ENCODE data around the gene PRKG1.

Gene PRKG1

DNA sequence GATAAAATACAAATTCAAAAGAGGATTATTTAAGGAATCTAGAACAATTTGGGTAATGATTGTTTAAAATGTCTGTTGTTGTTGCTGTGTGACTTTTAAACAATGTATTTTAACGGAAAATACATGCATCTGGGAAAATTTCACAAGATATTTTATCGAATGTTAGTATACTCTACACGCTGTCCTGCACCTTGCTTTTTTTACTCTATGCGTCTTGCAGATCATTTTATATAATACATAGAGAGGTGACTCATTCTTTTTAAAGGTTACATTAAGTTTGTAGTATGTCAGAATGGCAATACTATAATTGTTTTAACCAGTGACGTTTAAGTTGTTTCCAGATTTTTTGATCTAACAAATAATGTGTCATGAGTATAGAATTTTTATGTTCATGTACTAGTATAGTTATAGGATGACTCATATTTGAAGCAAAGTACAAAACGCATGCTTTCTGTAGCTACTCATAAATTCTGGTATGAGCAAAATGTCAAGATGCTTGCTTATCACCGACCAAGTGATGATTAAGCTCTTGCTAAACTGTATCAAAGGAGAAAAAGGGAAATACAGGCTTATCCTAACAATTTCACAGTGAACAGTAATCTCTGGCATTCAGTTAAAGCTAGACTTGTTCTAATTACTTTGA is 1244.7 kb downstream of the PRKG1 start:
- H4K20me1 ChIP-seq (ENCODE audit: low read depth, low read length), result no peaks in the 10 kb centered on the region
- H3K4me3 ChIP-seq (ENCODE audit: insufficient read depth, low read length, poor library complexity, severe bottlenecking), result no peak overlapping the region
- no peak overlapping the region for H3K4me2 ChIP-seq (ENCODE audit: low read depth, low read length, poor library complexity, severe bottlenecking)
- H2AFZ ChIP-seq (ENCODE audit: low read depth, low read length, severe bottlenecking), result no peak overlapping the region
- H3K79me2 ChIP-seq (ENCODE audit: insufficient read depth, low read length), result no peaks in the 10 kb centered on the region
- H3K27me3 ChIP-seq (ENCODE audit: low read length), result no peaks in the 10 kb centered on the region
- H3K9ac ChIP-seq (ENCODE audit: low read length), result no peak overlapping the region
- H3F3A ChIP-seq (ENCODE audit: insufficient read depth), result no peaks in the 10 kb centered on the region
- no peak for TF ChIP-seq EZH2phosphoT487 (conservative IDR thresholded peaks at IDR 0.05; ENCODE audit: low read length)
- TF ChIP-seq, protein P1, sequence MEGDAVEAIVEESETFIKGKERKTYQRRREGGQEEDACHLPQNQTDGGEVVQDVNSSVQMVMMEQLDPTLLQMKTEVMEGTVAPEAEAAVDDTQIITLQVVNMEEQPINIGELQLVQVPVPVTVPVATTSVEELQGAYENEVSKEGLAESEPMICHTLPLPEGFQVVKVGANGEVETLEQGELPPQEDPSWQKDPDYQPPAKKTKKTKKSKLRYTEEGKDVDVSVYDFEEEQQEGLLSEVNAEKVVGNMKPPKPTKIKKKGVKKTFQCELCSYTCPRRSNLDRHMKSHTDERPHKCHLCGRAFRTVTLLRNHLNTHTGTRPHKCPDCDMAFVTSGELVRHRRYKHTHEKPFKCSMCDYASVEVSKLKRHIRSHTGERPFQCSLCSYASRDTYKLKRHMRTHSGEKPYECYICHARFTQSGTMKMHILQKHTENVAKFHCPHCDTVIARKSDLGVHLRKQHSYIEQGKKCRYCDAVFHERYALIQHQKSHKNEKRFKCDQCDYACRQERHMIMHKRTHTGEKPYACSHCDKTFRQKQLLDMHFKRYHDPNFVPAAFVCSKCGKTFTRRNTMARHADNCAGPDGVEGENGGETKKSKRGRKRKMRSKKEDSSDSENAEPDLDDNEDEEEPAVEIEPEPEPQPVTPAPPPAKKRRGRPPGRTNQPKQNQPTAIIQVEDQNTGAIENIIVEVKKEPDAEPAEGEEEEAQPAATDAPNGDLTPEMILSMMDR (IDR thresholded peaks at IDR 0.05; ENCODE audit: insufficient read depth, low read length, poor library complexity, severe bottlenecking), result no peak
- no peaks in the 10 kb centered on the region for H3K36me3 ChIP-seq (ENCODE audit: low read length)
- H3K27ac ChIP-seq (ENCODE audit: low read depth, low read length), result no peak overlapping the region
- no peaks in the 10 kb centered on the region for H3K9me2 ChIP-seq (replicated peaks; ENCODE audit: insufficient read depth, low read length)
- no peaks in the 10 kb centered on the region for H3K9me3 ChIP-seq (ENCODE audit: insufficient read depth, low read length)

DNA sequence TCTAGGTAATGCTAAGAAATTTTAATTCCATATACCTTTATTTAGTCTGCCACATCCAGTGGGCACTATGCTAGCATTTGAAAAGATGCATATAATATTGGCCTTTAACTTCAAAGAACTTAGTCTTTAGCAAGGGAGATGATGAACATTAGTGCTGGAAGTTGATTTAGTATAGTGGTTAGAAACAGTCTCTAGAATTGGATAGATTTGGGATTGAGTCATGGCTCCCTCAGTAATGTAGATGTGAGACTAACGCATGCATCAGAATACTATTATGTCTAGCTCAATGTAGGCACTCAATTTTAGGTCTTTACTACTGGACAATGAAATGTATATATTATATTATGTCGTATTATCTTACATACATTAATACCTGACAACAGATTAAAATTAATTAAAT is 1245.6 kb downstream of the PRKG1 start:
- Histone ChIP-seq H3K27ac (ENCODE audit: low read depth, low read length) (no peak overlapping the region), H4K20me1 (ENCODE audit: low read depth, low read length) (no peaks in the 10 kb centered on the region), H3K4me3 (ENCODE audit: insufficient read depth, low read length, poor library complexity, severe bottlenecking) (no peak overlapping the region), H3K9ac (ENCODE audit: low read length) (no peak overlapping the region), H3K9me2 (replicated peaks; ENCODE audit: insufficient read depth, low read length) (no peaks in the 10 kb centered on the region), H3K4me2 (ENCODE audit: low read depth, low read length, poor library complexity, severe bottlenecking) (no peak overlapping the region), H3K79me2 (ENCODE audit: insufficient read depth, low read length) (no peaks in the 10 kb centered on the region), H3K27me3 (ENCODE audit: low read length) (no peaks in the 10 kb centered on the region), H3K36me3 (ENCODE audit: low read length) (no peaks in the 10 kb centered on the region), H3F3A (ENCODE audit: insufficient read depth) (no peaks in the 10 kb centered on the region), H2AFZ (ENCODE audit: low read depth, low read length, severe bottlenecking) (no peak overlapping the region), H3K9me3 (ENCODE audit: insufficient read depth, low read length) (no peaks in the 10 kb centered on the region)
- TF ChIP-seq EZH2phosphoT487 (conservative IDR thresholded peaks at IDR 0.05; ENCODE audit: low read length), result no peak
- TF ChIP-seq, protein P1 (IDR thresholded peaks at IDR 0.05; ENCODE audit: insufficient read depth, low read length, poor library complexity, severe bottlenecking), result no peak

DNA sequence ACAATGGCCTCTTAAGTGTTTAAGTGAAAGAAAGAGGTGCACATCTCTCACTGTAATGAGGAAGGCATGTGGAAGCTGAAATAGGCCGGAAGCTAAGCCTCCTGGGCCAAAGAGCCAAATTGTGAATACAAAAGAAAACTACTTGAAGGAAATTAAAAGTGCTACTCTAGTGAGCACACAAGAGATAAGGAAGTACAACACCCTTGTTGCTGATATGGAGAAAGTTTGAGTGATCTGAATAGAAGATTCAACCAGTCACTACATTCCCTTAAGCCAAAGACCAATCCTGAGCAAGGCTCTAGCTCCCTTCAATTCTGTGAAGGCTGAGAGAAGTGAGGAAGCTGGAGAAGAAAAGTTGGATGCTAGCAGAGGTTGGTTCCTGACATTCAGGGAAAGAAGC is 1248.0 kb downstream of the PRKG1 start:
- H3K79me2 ChIP-seq (ENCODE audit: insufficient read depth, low read length), result no peaks in the 10 kb centered on the region
- H3K9me3 ChIP-seq (ENCODE audit: insufficient read depth, low read length), result no peaks in the 10 kb centered on the region
- H3K36me3 ChIP-seq (ENCODE audit: low read length), result no peaks in the 10 kb centered on the region
- no peak overlapping the region for H2AFZ ChIP-seq (ENCODE audit: low read depth, low read length, severe bottlenecking)
- H3F3A ChIP-seq (ENCODE audit: insufficient read depth), result no peaks in the 10 kb centered on the region
- H4K20me1 ChIP-seq (ENCODE audit: low read depth, low read length), result no peaks in the 10 kb centered on the region
- H3K4me2 ChIP-seq (ENCODE audit: low read depth, low read length, poor library complexity, severe bottlenecking), result no peak overlapping the region
- H3K9me2 ChIP-seq (replicated peaks; ENCODE audit: insufficient read depth, low read length), result no peaks in the 10 kb centered on the region
- no peaks in the 10 kb centered on the region for H3K27me3 ChIP-seq (ENCODE audit: low read length)
- no peak overlapping the region for H3K4me3 ChIP-seq (ENCODE audit: insufficient read depth, low read length, poor library complexity, severe bottlenecking)
- H3K27ac ChIP-seq (ENCODE audit: low read depth, low read length), result no peak overlapping the region
- H3K9ac ChIP-seq (ENCODE audit: low read length), result no peak overlapping the region
- no peak for TF ChIP-seq EZH2phosphoT487 (conservative IDR thresholded peaks at IDR 0.05; ENCODE audit: low read length)
- TF ChIP-seq, protein P1 (IDR thresholded peaks at IDR 0.05; ENCODE audit: insufficient read depth, low read length, poor library complexity, severe bottlenecking), result no peak
